Caki2 (cell line): Measurements from ENCODE around the gene SUCO. TPM values are rescaled to one million over a fixed set of nuclear protein-coding genes. Genes with fewer than 3 reads are reported as not detected.

ENCODE experiments used
- DNase-seq: peaks from one replicate; pipeline ENCODE4 v3.0.0-alpha.2; 2015; ENCODE audit warnings: low read depth
- in situ Hi-C: cut with HindIII; loops from 2 replicates; pipeline ENCODE4 v1.10.0; 2016; ENCODE audit warnings: low sequenced_read_pairs, low pct_unique_long_range_greater_than_20kb, mixed read lengths
- total RNA-seq: library from RNA; depleted of rRNA; stranded (reverse); fragments of >200 nt; shearing (Covaris generic); gene quantifications from 2 replicates; pipeline ENCODE4 v1.2.3, GENCODE V29; 2014; ENCODE audit warnings: low replicate concordance

Gene SUCO
- total RNA-seq, 1 experiment from 2014 or later = 8.9 TPM

GRCh38 chr1:172547071-172547470 lies 14.1 kb downstream of the SUCO start:
- in situ Hi-C loops = no loop called here

GRCh38 chr1:172549621-172550280 lies 16.8 kb downstream of the SUCO start:
- no peak for DNase-seq
- in situ Hi-C loops = no loop called here

More at GRCh38 chr1:172547071-172547470, 14.1 kb downstream of the SUCO start:
- DNase-seq = peak; percentile 14

GRCh38 chr1:172551279-172551678 lies 18.3 kb downstream of the SUCO start:
- in situ Hi-C loops = no loop called here
- no peak for DNase-seq

- in situ Hi-C loops = no loop called here
- DNase-seq = no peak
These were observed 22.0 kb downstream of the SUCO start for GRCh38 chr1:172554915-172555314.

GRCh38 chr1:172556461-172556860 lies 23.5 kb downstream of the SUCO start:
- DNase-seq = no peak
- in situ Hi-C loops = no loop called here

- in situ Hi-C loops = no loop called here
- no peak for DNase-seq
These were observed 24.3 kb downstream of the SUCO start for GRCh38 chr1:172557270-172557669.

GRCh38 chr1:172559572-172560210 lies 26.7 kb downstream of the SUCO start:
- no peak for DNase-seq
- in situ Hi-C loops = no loop called here

- no peak for DNase-seq
- in situ Hi-C loops = no loop called here
These were observed 28.3 kb downstream of the SUCO start for GRCh38 chr1:172561252-172561651.

GRCh38 chr1:172566196-172566997 lies 33.4 kb downstream of the SUCO start:
- in situ Hi-C loops = no loop called here
- DNase-seq = no peak

- no peak for DNase-seq
- in situ Hi-C loops = no loop called here
These were observed 34.8 kb downstream of the SUCO start for GRCh38 chr1:172567720-172568119.

- DNase-seq = no peak
- in situ Hi-C loops = no loop called here
These were observed 41.1 kb downstream of the SUCO start for GRCh38 chr1:172574080-172574479.

GRCh38 chr1:172578586-172578985 lies 45.6 kb downstream of the SUCO start:
- in situ Hi-C loops = no loop called here
- no peak for DNase-seq

- DNase-seq = no peak
- in situ Hi-C loops = no loop called here
These were observed 48.3 kb downstream of the SUCO start for GRCh38 chr1:172581273-172581672.

GRCh38 chr1:172581779-172582178 lies 48.8 kb downstream of the SUCO start:
- DNase-seq = no peak
- in situ Hi-C loops = no loop called here

GRCh38 chr1:172582889-172583288 lies 49.9 kb downstream of the SUCO start:
- DNase-seq = no peak
- in situ Hi-C loops = no loop called here

GRCh38 chr1:172585348-172585747 lies 52.4 kb downstream of the SUCO start:
- in situ Hi-C loops = no loop called here
- DNase-seq = no peak

GRCh38 chr1:172585861-172586260 lies 52.9 kb downstream of the SUCO start:
- no peak for DNase-seq

GRCh38 chr1:172588296-172589291 lies 55.6 kb downstream of the SUCO start:
- in situ Hi-C loops = no loop called here
- DNase-seq = no peak

More at GRCh38 chr1:172585861-172586260, 52.9 kb downstream of the SUCO start:
- in situ Hi-C loops = no loop called here
